ENCODE data around the gene MORN2.

GRCh38 chr2:38828460-38828859 lies 47.3 kb upstream of the MORN2 start:
- TF ChIP-seq CTCF (IDR thresholded peaks at IDR 0.05; ENCODE audit: low read depth, low read length, poor library complexity, severe bottlenecking) (no peak), EZH2phosphoT487 (IDR thresholded peaks at IDR 0.05; ENCODE audit: borderline replicate concordance, low read length) (no peak)

Measured in DOHH2 (cell line).